ENCODE measurements around the gene VPS13A.

GRCh38 chr9:77158772-77159513 lies 18.4 kb upstream of the VPS13A start:
- TF ChIP-seq CTCF (IDR thresholded peaks at IDR 0.05; ENCODE audit: low read depth, low read length, missing input control) (no peak), JUND (IDR thresholded peaks at IDR 0.05) (no peak), YY1 (IDR thresholded peaks at IDR 0.05) (no peak), TAF1 (conservative IDR thresholded peaks at IDR 0.05) (no peak), MAX (IDR thresholded peaks at IDR 0.05) (no peak)

Data from liver (tissue), 3 donors.